ENCODE measurements around the gene CYB5R3.
"Not testable (repeated sequence)": the region's sequence is repeated elsewhere in the genome, so short reads cannot be mapped to it uniquely, and the experiment has no call there.

The CYB5R3 gene

GRCh38 chr22:42596336-42596735, 52.9 kb downstream of the CYB5R3 start:
- DNase-seq, result no peak

GRCh38 chr22:42595434-42595833, 53.8 kb downstream of the CYB5R3 start:
- DNase-seq, result no peak

GRCh38 chr22:42591987-42592386, 57.2 kb downstream of the CYB5R3 start:
- DNase-seq, result no peak

GRCh38 chr22:42587588-42588175, 61.5 kb downstream of the CYB5R3 start:
- no peak for DNase-seq

- no peak for DNase-seq
These were observed 62.8 kb downstream of the CYB5R3 start for GRCh38 chr22:42586381-42586780.

GRCh38 chr22:42585096-42585495, 64.1 kb downstream of the CYB5R3 start:
- no peak for DNase-seq

- DNase-seq, result no peak
These were observed 64.7 kb downstream of the CYB5R3 start for GRCh38 chr22:42584364-42584940.

GRCh38 chr22:42582987-42583386, 66.2 kb downstream of the CYB5R3 start:
- no peak for DNase-seq

- peak; percentile 64 to 86 (median 78) for DNase-seq
These were observed 67.2 kb downstream of the CYB5R3 start for GRCh38 chr22:42581762-42582716.

- DNase-seq, result not testable (repeated sequence)
These were observed 67.9 kb downstream of the CYB5R3 start for GRCh38 chr22:42581194-42581761.

- DNase-seq, result not testable (repeated sequence)
These were observed 69.2 kb downstream of the CYB5R3 start for GRCh38 chr22:42580040-42580439.

- no peak for DNase-seq
These were observed 71.5 kb downstream of the CYB5R3 start for GRCh38 chr22:42577623-42578240.

GRCh38 chr22:42577141-42577540, 72.1 kb downstream of the CYB5R3 start:
- not testable (repeated sequence) for DNase-seq

- not testable (repeated sequence) for DNase-seq
These were observed 73.1 kb downstream of the CYB5R3 start for GRCh38 chr22:42575996-42576574.

GRCh38 chr22:42574468-42574867, 74.7 kb downstream of the CYB5R3 start:
- not testable (repeated sequence) for DNase-seq

GRCh38 chr22:42574046-42574445, 75.1 kb downstream of the CYB5R3 start:
- DNase-seq, result not testable (repeated sequence)

GRCh38 chr22:42571068-42571467, 78.1 kb downstream of the CYB5R3 start:
- not testable (repeated sequence) for DNase-seq

GRCh38 chr22:42570580-42570979, 78.6 kb downstream of the CYB5R3 start:
- DNase-seq, result not testable (repeated sequence)

GRCh38 chr22:42567950-42568349, 81.2 kb downstream of the CYB5R3 start:
- DNase-seq, result not testable (repeated sequence)
